NCI-H226 (cell line): ENCODE measurements around the gene HTR3B.

ENCODE experiments used
- DNase-seq: peaks from one replicate; pipeline ENCODE4 v3.0.0-alpha.2; 2015

The HTR3B gene

GRCh38 chr11:113949891-113950290, 45.3 kb downstream of the HTR3B start:
- DNase-seq, result no peak

GRCh38 chr11:113951537-113951936, 46.9 kb downstream of the HTR3B start:
- DNase-seq, result no peak

GRCh38 chr11:113952070-113952469, 47.5 kb downstream of the HTR3B start:
- DNase-seq, result no peak

- no peak for DNase-seq
These were observed 48.0 kb downstream of the HTR3B start for GRCh38 chr11:113952588-113952987.

- no peak for DNase-seq
These were observed 49.6 kb downstream of the HTR3B start for GRCh38 chr11:113954235-113954634.

GRCh38 chr11:113956986-113957385, 52.4 kb downstream of the HTR3B start:
- no peak for DNase-seq

GRCh38 chr11:113960702-113961330, 56.2 kb downstream of the HTR3B start:
- DNase-seq, result no peak

- no peak for DNase-seq
These were observed 62.8 kb downstream of the HTR3B start for GRCh38 chr11:113967361-113967760.

- no peak for DNase-seq
These were observed 67.1 kb downstream of the HTR3B start for GRCh38 chr11:113971506-113972195.

GRCh38 chr11:113974741-113975470, 70.3 kb downstream of the HTR3B start, which contains the start of gene HTR3A:
Gene HTR3A, plus strand, starts transcription at chr11:113975108. Its CDS starts 218 bp downstream, at chr11:113975326.
- DNase-seq, result no peak

GRCh38 chr11:113977071-113977490, 72.5 kb downstream of the HTR3B start:
- DNase-seq, result no peak

GRCh38 chr11:113977701-113978100, 73.1 kb downstream of the HTR3B start:
- no peak for DNase-seq

- DNase-seq, result no peak
These were observed 74.8 kb downstream of the HTR3B start for GRCh38 chr11:113979431-113979830.

- DNase-seq, result no peak
These were observed 76.2 kb downstream of the HTR3B start for GRCh38 chr11:113980785-113981184.

- no peak for DNase-seq
These were observed 77.7 kb downstream of the HTR3B start for GRCh38 chr11:113982306-113982705.

GRCh38 chr11:113984781-113985180, 80.2 kb downstream of the HTR3B start:
- DNase-seq, result no peak

- DNase-seq, result no peak
These were observed 81.3 kb downstream of the HTR3B start for GRCh38 chr11:113985906-113986305.

GRCh38 chr11:113986351-113987140, 82.0 kb downstream of the HTR3B start:
- DNase-seq, result no peak

- no peak for DNase-seq
These were observed 84.8 kb downstream of the HTR3B start for GRCh38 chr11:113989381-113989780.

GRCh38 chr11:113989916-113990315, 85.3 kb downstream of the HTR3B start:
- no peak for DNase-seq

- no peak for DNase-seq
These were observed 86.6 kb downstream of the HTR3B start for GRCh38 chr11:113991170-113991569.

GRCh38 chr11:113991718-113992458, 87.3 kb downstream of the HTR3B start:
- DNase-seq, result no peak
